Type B pancreatic cell (in vitro differentiated cells): ENCODE measurements around the gene LARGE2. TPM values are rescaled to one million over a fixed set of nuclear protein-coding genes. Genes with fewer than 3 reads are reported as not detected.

Source experiments
- DNase-seq: peaks from one replicate; pipeline ENCODE4 v3.0.0; 2021; ENCODE audit warnings: mixed read lengths; ENCODE audit not compliant: unreplicated experiment; ENCODE audit errors: extremely low spot score
- H3K27ac Mint-ChIP-seq: 2 replicates; pipeline ENCODE4 v1.8.0; 2021; ENCODE audit warnings: mild to moderate bottlenecking, mixed read lengths
- H3K27me3 Mint-ChIP-seq: 2 replicates; pipeline ENCODE4 v1.8.0; 2021; ENCODE audit warnings: mixed read lengths
- H3K36me3 Mint-ChIP-seq: 2 replicates; pipeline ENCODE4 v1.8.0; 2021; ENCODE audit warnings: mixed read lengths
- H3K4me1 Mint-ChIP-seq: one replicate; pipeline ENCODE4 v1.8.0; 2021; ENCODE audit warnings: mixed read lengths; ENCODE audit not compliant: unreplicated experiment
- H3K4me3 Mint-ChIP-seq: 2 replicates; pipeline ENCODE4 v1.8.0; 2021; ENCODE audit warnings: mild to moderate bottlenecking, mixed read lengths
- H3K9me3 Mint-ChIP-seq: 2 replicates; pipeline ENCODE4 v1.8.0; 2021; ENCODE audit warnings: mixed read lengths
- total RNA-seq: library from RNA; stranded (reverse); gene quantifications from 2 replicates; pipeline ENCODE4 v1.2.1, GENCODE V29; 2021; ENCODE audit warnings: low replicate concordance
- TF ChIP-seq, protein P1 (sequence below): fragments of 200-600 bp; sonication (generic); conservative IDR thresholded peaks from 2 replicates; pipeline ENCODE4 v1.5.0; 2021; ENCODE audit warnings: antibody characterized with exemption, mild to moderate bottlenecking

LARGE2 gene
- total RNA-seq, 1 donor from 2014 or later, result 12.4 TPM

DNA sequence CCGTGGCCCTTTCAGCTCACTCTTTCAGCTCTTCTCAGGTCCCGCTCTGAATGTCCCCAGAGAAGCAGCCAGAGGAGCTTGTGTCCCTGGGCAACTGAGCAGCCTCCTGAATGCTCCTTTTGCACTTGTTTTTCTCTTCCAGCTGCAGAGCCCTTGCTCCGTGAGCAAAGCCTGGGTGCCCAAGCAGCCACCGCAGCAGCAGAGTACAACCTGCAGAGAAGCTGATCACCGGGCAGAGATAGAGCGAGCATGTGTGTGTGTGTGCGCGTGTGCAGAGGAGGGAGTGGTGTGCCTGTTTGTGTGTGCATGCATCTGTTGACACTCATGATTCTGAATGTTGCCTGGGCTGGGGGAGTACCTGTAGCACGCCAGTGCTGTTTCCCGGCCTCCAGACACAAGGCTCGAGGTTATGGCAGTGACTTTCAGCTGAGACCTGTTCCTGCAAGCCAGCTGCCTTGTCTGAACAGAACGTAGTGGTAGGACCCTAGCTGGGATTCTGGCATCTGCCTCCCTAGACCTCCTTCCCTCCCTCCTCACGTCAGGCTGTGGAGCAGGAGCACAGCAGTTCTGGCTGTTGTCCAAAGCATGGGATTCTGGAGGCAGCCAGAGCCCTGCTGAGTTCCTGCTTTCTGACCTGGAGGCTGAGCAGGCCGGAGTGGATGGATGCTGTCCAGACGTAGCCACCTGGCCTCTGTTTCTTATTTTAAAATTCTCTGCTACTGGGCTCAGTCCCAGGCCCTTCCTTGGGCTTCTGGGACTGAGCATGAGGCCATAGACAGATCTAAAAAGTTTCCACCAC lies 41.5 kb upstream of the LARGE2 start:
- TF ChIP-seq, protein P1, sequence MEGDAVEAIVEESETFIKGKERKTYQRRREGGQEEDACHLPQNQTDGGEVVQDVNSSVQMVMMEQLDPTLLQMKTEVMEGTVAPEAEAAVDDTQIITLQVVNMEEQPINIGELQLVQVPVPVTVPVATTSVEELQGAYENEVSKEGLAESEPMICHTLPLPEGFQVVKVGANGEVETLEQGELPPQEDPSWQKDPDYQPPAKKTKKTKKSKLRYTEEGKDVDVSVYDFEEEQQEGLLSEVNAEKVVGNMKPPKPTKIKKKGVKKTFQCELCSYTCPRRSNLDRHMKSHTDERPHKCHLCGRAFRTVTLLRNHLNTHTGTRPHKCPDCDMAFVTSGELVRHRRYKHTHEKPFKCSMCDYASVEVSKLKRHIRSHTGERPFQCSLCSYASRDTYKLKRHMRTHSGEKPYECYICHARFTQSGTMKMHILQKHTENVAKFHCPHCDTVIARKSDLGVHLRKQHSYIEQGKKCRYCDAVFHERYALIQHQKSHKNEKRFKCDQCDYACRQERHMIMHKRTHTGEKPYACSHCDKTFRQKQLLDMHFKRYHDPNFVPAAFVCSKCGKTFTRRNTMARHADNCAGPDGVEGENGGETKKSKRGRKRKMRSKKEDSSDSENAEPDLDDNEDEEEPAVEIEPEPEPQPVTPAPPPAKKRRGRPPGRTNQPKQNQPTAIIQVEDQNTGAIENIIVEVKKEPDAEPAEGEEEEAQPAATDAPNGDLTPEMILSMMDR, result no peak
- H3K4me3 Mint-ChIP-seq, result no peak overlapping the region
- H3K36me3 Mint-ChIP-seq, result peaks cover 9% of the 10 kb centered on the region
- H3K27me3 Mint-ChIP-seq, result peaks cover 8% of the 10 kb centered on the region
- H3K4me1 Mint-ChIP-seq, result peaks cover 3% of the 10 kb centered on the region
- no peak overlapping the region for H3K27ac Mint-ChIP-seq
- H3K9me3 Mint-ChIP-seq, result no peaks in the 10 kb centered on the region
- DNase-seq, result no peak

DNA sequence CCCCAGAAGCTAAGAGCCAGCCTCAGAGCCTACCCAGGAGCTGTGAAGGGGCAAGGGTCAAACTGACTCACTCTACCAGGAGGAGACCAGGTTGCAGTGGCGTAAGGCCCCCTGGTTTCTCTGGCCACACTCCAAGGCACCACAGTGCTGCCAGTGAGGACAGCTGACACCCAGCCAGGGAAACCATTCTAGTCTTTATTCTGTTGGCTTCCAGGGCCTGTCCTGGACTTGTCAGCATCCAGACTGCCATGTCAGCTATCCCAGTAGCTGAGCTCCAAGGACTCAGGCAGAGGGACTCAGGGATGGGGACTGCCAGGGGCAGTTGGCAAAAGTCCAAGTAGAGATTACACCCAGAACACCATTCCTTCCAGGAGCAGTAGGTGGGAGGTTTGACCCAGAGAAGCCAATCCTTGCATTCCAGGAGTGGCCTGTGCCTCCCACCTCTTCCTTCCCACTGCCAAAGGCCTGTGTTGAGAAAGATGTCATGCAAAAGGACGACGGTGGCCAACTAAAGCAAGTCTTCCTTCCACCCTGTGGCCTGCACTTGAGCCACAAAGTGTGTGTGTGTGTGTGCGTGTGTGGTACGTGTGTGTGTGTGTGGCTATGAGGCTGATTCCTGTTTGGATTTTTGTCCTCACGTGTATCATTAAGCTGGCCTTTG lies 40.6 kb upstream of the LARGE2 start:
- DNase-seq, result no peak
- peaks cover 8% of the 10 kb centered on the region for H3K27me3 Mint-ChIP-seq
- peaks cover 9% of the 10 kb centered on the region for H3K36me3 Mint-ChIP-seq
- peaks cover 3% of the 10 kb centered on the region for H3K4me1 Mint-ChIP-seq
- H3K27ac Mint-ChIP-seq, result no peak overlapping the region
- TF ChIP-seq, protein P1, result no peak
- no peaks in the 10 kb centered on the region for H3K9me3 Mint-ChIP-seq
- H3K4me3 Mint-ChIP-seq, result no peak overlapping the region

DNA sequence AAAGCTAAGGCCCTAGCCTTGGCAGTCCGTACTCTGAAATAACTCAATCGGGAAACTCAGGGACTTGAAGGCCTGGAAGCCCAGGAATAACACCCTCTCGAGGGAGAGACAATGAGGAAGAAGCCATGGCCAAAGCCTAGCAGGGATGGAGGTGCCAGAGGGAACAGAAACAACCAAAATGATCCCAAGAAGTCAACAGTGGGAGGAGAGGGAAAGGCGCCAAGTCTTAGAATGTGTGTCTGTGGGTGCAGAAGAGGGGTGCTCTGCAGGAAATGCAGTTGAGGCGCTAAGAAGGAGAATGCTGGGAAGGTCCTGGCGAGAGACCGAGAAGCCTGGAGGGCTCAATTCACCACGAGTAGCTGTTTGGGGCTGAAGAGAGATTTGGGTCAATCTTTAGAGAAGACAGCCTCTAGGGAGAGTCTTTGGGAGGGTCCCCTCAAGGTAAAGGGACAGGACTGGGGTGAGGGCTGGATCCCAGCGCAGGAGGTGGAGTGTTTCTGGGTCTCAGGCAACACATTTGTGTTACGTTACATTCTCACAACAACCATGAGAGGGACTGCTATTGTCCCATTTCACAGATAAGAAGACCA lies 37.8 kb upstream of the LARGE2 start:
- no peak overlapping the region for H3K27ac Mint-ChIP-seq
- H3K27me3 Mint-ChIP-seq, result peaks cover 14% of the 10 kb centered on the region
- no peaks in the 10 kb centered on the region for H3K9me3 Mint-ChIP-seq
- peak overlapping the region; percentile 83 for H3K4me3 Mint-ChIP-seq
- no peak for DNase-seq
- H3K36me3 Mint-ChIP-seq, result peaks cover 9% of the 10 kb centered on the region
- TF ChIP-seq, protein P1, result no peak
- peaks cover 3% of the 10 kb centered on the region for H3K4me1 Mint-ChIP-seq

DNA sequence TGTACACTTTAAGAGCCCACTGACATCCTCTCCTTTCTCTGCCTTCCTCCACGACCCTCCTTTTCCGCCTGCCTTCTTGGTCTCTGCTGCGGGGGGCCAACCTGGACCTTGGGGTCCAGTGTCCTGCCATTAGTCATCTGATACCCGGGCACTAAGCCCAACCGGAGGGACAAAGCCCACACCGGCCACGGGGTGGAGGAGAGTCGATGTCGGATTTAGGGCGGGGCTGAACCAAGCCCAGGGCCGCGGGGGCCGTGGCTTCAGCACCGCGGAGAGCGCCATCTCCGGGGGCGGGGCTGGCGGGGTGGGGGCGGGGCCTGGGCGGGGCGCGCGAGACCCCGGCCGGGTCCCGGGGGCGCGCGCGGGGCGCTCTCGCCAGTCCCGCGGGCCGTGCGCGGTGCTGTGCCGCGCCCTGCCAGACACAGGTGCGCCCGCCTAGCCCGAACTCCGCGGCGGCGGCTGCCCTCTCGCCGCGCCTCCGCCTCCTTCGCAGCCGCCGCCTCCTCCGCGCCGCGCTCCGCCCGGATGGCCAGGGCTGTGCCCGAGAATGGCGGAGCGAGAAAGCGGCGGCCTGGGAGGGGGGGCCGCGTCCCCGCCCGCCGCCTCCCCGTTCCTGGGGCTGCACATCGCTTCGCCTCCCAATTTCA lies 37.1 kb upstream of the LARGE2 start, which contains the start of gene MAPK8IP1:
TSS of gene MAPK8IP1 (plus strand) at position 378 of the 647 bp plus-strand sequence. CDS start at position 548, 170 bp downstream.
- no peaks in the 10 kb centered on the region for H3K9me3 Mint-ChIP-seq
- H3K27ac Mint-ChIP-seq, result no peak within 1 kb of the TSS
- H3K27me3 Mint-ChIP-seq, result peaks cover 14% of the 10 kb centered on the region
- peaks cover 3% of the 10 kb centered on the region for H3K4me1 Mint-ChIP-seq
- peak within 1 kb of the TSS; percentile 83 for H3K4me3 Mint-ChIP-seq
- TF ChIP-seq, protein P1, result no peak
- no peak for DNase-seq
- H3K36me3 Mint-ChIP-seq, result peaks cover 8% of the 10 kb centered on the region

DNA sequence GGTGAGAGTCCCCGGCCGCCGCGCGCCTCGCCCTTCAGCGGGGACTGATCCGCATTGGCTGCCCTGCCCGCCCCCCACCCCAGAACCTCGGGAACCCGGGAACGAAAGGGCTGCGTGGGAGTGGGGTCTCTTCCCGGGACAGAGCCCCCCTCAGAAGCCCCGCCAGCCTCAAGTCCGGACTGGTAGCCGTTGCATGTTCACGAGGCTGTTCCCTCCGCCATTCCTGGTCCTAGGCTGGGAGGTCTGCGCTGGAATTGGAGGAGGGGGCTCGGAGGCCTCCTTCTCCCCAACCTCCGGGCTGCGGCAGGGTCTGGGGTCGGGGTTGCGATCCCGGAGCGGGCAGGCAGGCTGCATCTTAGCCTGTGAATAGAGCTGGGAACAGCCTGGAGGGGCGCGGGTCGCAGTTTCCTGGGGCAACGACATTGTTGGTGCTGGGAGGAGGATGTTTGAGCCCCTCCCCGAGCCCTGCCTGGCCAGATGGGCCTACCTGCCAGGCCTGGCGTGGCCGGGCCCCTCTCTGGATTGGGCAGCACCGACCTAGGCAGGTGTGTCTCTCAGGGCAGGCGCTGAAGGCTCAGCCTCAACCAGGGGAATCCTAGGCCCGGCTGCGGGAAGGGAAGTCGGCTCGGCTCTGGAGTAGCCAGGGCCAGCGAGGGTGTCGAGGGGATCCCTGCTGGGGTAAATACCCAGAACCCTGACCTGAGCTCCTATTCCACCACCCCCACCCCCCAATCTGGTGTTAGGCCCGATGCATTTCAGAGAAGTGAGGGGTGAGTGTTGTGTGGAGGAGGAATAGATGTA lies 36.3 kb upstream of the LARGE2 start:
- DNase-seq, result no peak
- Mint-ChIP-seq H3K9me3 (no peaks in the 10 kb centered on the region), H3K4me1 (peaks cover 3% of the 10 kb centered on the region), H3K36me3 (peaks cover 4% of the 10 kb centered on the region), H3K27me3 (peaks cover 14% of the 10 kb centered on the region), H3K4me3 (peak overlapping the region; percentile 63), H3K27ac (no peak overlapping the region)
- TF ChIP-seq, protein P1, result no peak
